ENCODE measurements around the gene CERS1.
"Not testable (repeated sequence)": the region's sequence is repeated elsewhere in the genome, so short reads cannot be mapped to it uniquely, and the experiment has no call there.

Gene CERS1

DNA sequence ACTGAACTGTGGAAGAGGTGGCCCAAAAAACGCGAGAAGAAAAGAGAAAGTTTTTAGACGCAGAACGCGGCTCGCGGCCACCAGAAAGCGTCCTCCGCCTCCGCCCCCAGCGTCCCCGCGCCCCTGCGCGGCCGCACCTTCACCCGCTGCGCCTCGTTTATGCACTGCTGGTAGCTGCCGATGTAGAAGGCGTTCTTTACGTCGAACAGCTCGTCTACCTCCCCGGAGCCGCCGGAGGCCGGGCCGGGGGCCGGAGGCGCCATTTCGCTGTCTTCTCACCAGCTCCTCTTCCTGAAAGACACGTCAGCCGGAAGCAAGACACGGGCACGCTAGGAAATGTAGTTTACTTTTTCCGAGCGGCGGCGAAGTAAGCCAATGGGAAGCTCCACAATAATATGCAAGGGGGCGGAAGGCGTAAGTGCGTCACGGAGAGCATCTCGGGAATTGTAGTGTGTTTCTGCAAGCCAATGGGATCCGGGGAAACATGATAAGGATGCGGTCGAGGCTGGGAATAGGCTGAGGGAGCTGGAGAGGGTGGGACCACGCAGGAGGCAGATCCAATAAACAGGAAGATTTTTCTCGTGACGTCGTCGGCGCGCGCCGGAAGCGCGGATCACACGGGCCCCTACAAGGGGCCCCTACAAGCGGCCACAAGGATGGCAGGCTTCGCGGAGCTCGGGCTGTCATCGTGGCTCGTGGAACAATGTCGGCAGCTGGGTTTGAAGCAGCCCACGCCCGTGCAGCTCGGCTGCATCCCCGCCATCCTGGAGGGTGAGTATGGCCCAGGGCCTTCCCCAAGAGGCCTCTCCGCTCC is 23.3 kb upstream of the CERS1 start, which contains the start of the genes COPE and DDX49:
Gene COPE (minus strand): TSS at position 302 of the 814 bp plus-strand sequence. CDS start 39 bp downstream, at position 263.
Gene DDX49 (plus strand): TSS at position 630 of the 814 bp plus-strand sequence. CDS start 27 bp downstream, at position 657.
- peaks cover 58% of the 10 kb centered on the region for H3K36me3 ChIP-seq (ENCODE audit: insufficient read depth, insufficient read length, low read length)
- peak within 1 kb of the TSS; percentile 94 for H3K4me3 ChIP-seq (ENCODE audit: insufficient read length, low read depth)
- H3K9me3 ChIP-seq (ENCODE audit: insufficient read depth, low read length): no peaks in the 10 kb centered on the region
- peak; percentile 99 for DNase-seq (ENCODE audit: low read depth, low spot score)
- no peak for TF ChIP-seq ZNF274 (IDR thresholded peaks at IDR 0.05; ENCODE audit: low read depth, low read length)
- TF ChIP-seq YY1 (IDR thresholded peaks at IDR 0.05; ENCODE audit: insufficient read depth, insufficient read length): peak; percentile 53
- H3K9ac ChIP-seq (ENCODE audit: insufficient read length, low read depth): peak within 1 kb of the TSS; percentile 94
- peaks cover 4% of the 10 kb centered on the region for H3K4me1 ChIP-seq (ENCODE audit: insufficient read depth, insufficient read length)
- H3K27me3 ChIP-seq (ENCODE audit: insufficient read depth, insufficient read length): no peaks in the 10 kb centered on the region

DNA sequence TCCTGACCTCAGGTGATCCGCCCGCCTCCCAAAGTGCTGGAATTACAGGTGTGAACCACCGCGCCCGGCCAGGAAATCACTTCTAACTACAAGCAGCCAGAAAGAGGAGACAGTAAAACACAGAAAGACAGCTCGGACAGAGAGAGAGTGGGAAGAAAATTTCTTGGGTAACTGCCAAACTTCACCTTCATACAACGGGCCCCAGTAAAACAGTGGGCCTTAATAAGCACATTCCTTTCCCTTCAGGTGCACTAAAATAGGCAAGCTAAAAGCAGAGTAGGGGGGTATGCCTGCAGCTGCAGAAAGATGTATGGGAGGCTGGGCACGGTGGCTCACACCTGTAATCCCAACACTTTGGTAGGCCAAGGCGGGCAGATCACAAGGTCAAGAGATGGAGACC is 21.6 kb upstream of the CERS1 start:
- not testable (repeated sequence) for H3K27me3 ChIP-seq (ENCODE audit: insufficient read depth, insufficient read length); H3K9me3 ChIP-seq (ENCODE audit: insufficient read depth, low read length); H3K9ac ChIP-seq (ENCODE audit: insufficient read length, low read depth); H3K4me3 ChIP-seq (ENCODE audit: insufficient read length, low read depth); DNase-seq (ENCODE audit: low read depth, low spot score)
- Histone ChIP-seq H3K4me1 (ENCODE audit: insufficient read depth, insufficient read length) (peaks cover 10% of the 10 kb centered on the region), H3K36me3 (ENCODE audit: insufficient read depth, insufficient read length, low read length) (peaks cover 58% of the 10 kb centered on the region)

DNA sequence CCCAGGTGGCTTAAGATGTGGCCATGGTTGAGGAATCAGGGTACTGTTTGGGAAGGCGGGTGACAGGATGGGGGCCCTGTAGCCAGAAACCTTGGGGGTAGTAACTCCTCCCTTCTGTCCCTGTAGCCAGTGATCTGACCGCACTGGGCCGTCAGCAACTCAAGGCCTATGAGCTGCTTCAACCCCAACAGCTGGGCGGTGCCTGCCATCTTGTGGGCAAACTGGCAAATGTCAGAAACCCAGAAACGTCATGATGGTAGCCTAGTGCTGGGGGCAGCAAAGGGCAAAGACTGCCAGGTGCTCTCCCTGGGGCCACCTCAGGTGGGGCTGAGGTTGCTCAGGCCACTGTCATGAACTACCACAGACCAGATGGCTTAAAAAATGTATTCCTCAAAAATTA is 19.7 kb upstream of the CERS1 start:
- no peak overlapping the region for H3K4me3 ChIP-seq (ENCODE audit: insufficient read length, low read depth)
- H3K36me3 ChIP-seq (ENCODE audit: insufficient read depth, insufficient read length, low read length): peaks cover 49% of the 10 kb centered on the region
- H3K9me3 ChIP-seq (ENCODE audit: insufficient read depth, low read length): no peaks in the 10 kb centered on the region
- no peak for TF ChIP-seq SUZ12 (IDR thresholded peaks at IDR 0.05; ENCODE audit: extremely low read depth, insufficient read depth, insufficient read length)
- no peak for TF ChIP-seq ZNF274 (IDR thresholded peaks at IDR 0.05; ENCODE audit: low read depth, low read length)
- TF ChIP-seq YY1 (IDR thresholded peaks at IDR 0.05; ENCODE audit: insufficient read depth, insufficient read length): no peak
- DNase-seq (ENCODE audit: low read depth, low spot score): no peak
- H3K9ac ChIP-seq (ENCODE audit: insufficient read length, low read depth): no peak overlapping the region
- H3K27me3 ChIP-seq (ENCODE audit: insufficient read depth, insufficient read length): no peaks in the 10 kb centered on the region
- H3K4me1 ChIP-seq (ENCODE audit: insufficient read depth, insufficient read length): peaks cover 10% of the 10 kb centered on the region

DNA sequence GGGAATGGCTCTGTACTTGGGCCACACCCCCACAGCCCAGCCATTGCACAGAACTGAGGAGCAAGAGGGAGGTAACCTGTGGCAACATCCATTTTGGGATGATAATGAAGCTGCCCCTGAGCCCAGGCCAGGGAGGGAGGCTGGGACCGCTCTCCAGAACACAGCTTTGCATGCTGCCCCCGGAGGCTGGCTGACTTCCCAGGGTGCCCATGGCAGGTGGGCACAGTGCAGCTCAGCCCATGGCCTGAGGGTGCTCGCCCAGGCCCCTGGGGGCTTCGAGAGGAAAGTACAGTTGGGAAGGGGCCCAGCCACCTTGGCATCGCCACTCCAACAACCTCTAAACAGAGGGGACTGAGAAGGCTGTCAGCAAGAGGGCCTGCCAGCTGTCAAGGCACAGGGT is 17.5 kb upstream of the CERS1 start:
- Histone ChIP-seq H3K9ac (ENCODE audit: insufficient read length, low read depth) (no peak overlapping the region), H3K4me1 (ENCODE audit: insufficient read depth, insufficient read length) (peaks cover 7% of the 10 kb centered on the region), H3K36me3 (ENCODE audit: insufficient read depth, insufficient read length, low read length) (peaks cover 64% of the 10 kb centered on the region), H3K27me3 (ENCODE audit: insufficient read depth, insufficient read length) (no peaks in the 10 kb centered on the region), H3K9me3 (ENCODE audit: insufficient read depth, low read length) (no peaks in the 10 kb centered on the region), H3K4me3 (ENCODE audit: insufficient read length, low read depth) (no peak overlapping the region)
- TF ChIP-seq SUZ12 (IDR thresholded peaks at IDR 0.05; ENCODE audit: extremely low read depth, insufficient read depth, insufficient read length): no peak
- no peak for TF ChIP-seq YY1 (IDR thresholded peaks at IDR 0.05; ENCODE audit: insufficient read depth, insufficient read length)
- no peak for TF ChIP-seq ZNF274 (IDR thresholded peaks at IDR 0.05; ENCODE audit: low read depth, low read length)
- DNase-seq (ENCODE audit: low read depth, low spot score): no peak

DNA sequence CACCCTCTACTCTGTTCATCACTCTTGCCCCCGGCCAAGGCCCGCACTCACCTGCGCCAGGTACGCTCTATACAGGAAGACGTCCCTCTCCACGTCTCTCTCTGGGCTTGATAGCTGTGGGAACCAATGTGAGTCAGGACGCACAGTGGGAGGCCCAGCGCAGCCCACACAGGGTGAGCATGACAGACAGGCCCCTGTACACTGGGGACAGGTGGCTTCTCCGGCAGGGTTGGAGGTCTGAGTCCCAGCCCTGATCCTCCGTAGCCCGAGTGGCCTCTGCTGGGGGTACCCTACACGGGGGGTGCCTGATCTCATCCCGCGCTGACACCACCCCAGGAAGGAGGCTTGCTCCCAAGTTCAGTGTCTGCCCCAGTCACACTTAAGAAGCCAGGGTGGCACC is 17.0 kb upstream of the CERS1 start:
- H3K36me3 ChIP-seq (ENCODE audit: insufficient read depth, insufficient read length, low read length): peaks cover 68% of the 10 kb centered on the region

DNA sequence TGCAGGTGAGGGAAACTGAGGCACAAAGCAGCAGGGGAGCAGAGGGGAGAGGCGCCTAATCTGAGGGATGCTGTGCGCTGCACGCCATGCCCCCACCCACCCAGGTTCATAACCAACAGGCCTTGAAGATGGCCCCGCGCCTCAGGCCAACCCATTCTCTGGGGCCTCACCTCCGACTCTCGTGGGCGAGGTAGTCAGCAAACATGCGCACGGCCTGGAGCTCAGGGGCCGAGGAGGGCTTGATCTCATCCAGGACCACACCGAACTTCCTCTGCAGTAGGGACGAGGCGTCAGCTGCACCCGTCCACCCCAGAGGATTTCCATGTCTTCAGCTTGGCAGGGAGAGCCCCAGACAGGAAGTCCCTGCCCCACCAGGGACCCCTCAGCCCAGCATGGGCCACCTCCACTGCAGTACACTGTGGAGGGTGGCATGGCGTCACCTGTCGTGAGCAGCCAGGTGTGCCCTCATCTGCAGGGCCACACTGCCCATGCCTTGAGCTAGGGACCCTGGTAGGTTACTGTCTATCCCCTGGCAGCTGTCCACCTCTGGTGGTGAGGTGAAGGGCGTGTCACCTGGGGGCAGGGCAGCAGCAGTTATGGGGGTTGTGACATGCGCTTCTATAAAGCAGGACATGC is 15.0 kb upstream of the CERS1 start:
- Histone ChIP-seq H3K27me3 (ENCODE audit: insufficient read depth, insufficient read length) (no peaks in the 10 kb centered on the region), H3K9ac (ENCODE audit: insufficient read length, low read depth) (no peak overlapping the region), H3K9me3 (ENCODE audit: insufficient read depth, low read length) (no peaks in the 10 kb centered on the region), H3K36me3 (ENCODE audit: insufficient read depth, insufficient read length, low read length) (peaks cover 82% of the 10 kb centered on the region), H3K4me3 (ENCODE audit: insufficient read length, low read depth) (no peak overlapping the region), H3K4me1 (ENCODE audit: insufficient read depth, insufficient read length) (peaks cover 7% of the 10 kb centered on the region)
- DNase-seq (ENCODE audit: low read depth, low spot score): no peak
- TF ChIP-seq YY1 (IDR thresholded peaks at IDR 0.05; ENCODE audit: insufficient read depth, insufficient read length): no peak
- TF ChIP-seq SUZ12 (IDR thresholded peaks at IDR 0.05; ENCODE audit: extremely low read depth, insufficient read depth, insufficient read length): no peak

More for the DNA sequence above, 17.0 kb upstream of the CERS1 start:
- Histone ChIP-seq H3K4me1 (ENCODE audit: insufficient read depth, insufficient read length) (peaks cover 7% of the 10 kb centered on the region), H3K27me3 (ENCODE audit: insufficient read depth, insufficient read length) (no peaks in the 10 kb centered on the region), H3K9ac (ENCODE audit: insufficient read length, low read depth) (no peak overlapping the region), H3K4me3 (ENCODE audit: insufficient read length, low read depth) (no peak overlapping the region), H3K9me3 (ENCODE audit: insufficient read depth, low read length) (no peaks in the 10 kb centered on the region)
- no peak for TF ChIP-seq ZNF274 (IDR thresholded peaks at IDR 0.05; ENCODE audit: low read depth, low read length)
- no peak for TF ChIP-seq SUZ12 (IDR thresholded peaks at IDR 0.05; ENCODE audit: extremely low read depth, insufficient read depth, insufficient read length)
- no peak for DNase-seq (ENCODE audit: low read depth, low spot score)

DNA sequence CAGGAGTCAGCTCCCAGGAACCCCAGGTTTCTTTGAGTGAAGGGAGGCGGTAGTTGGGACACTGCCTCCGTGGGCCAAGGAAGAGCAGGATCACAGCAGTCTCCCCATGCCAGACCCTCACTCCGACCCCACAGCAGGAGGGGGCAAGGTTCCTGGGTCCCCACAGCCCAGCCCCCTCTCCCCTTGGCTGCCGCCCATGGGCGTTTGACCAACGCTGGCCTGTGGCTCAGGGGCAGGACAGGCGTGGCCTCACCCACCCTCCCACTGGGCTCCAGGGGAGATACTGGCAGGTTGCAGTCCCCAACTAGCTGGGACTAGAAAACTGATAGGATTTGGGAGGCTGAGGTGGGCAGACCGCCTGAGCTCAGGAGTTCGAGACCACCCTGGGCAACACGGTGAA is 14.1 kb upstream of the CERS1 start:
- H3K4me1 ChIP-seq (ENCODE audit: insufficient read depth, insufficient read length): peaks cover 10% of the 10 kb centered on the region
- H3K27me3 ChIP-seq (ENCODE audit: insufficient read depth, insufficient read length): no peaks in the 10 kb centered on the region
- H3K4me3 ChIP-seq (ENCODE audit: insufficient read length, low read depth): no peak overlapping the region
- peaks cover 83% of the 10 kb centered on the region for H3K36me3 ChIP-seq (ENCODE audit: insufficient read depth, insufficient read length, low read length)
- H3K9ac ChIP-seq (ENCODE audit: insufficient read length, low read depth): no peak overlapping the region
- H3K9me3 ChIP-seq (ENCODE audit: insufficient read depth, low read length): no peaks in the 10 kb centered on the region
- no peak for TF ChIP-seq ZNF274 (IDR thresholded peaks at IDR 0.05; ENCODE audit: low read depth, low read length)
- DNase-seq (ENCODE audit: low read depth, low spot score): no peak

Data from NT2/D1 (cell line).